ENCODE measurements around the gene RUVBL1.
A peak's percentile ranks its signal among the peaks of the same experiment; 100 is the strongest.

Gene RUVBL1

DNA sequence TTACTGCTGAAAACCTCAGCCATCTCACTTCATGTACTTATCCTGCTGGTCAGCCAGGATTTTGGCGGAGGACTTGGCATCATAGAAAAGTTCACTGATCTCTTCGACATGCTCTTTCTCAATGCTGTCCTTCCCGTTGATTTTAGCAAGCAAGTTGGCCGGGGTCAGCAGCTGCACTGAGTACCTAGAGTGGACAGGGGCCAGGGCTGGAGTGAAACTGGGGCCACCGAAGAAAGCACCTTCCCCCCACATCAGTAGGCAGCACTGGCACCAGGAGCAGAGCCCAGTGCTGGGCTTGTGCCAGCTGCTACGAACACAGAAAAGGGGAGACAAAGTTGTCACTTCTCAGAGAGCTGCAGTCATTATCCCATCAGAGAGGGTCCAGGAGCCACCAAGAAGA, 42.4 kb downstream of the RUVBL1 start:
- DNase-seq: no peak

GRCh38 chr3:128080323-128081080, 43.1 kb downstream of the RUVBL1 start:
- no peak for DNase-seq

DNA sequence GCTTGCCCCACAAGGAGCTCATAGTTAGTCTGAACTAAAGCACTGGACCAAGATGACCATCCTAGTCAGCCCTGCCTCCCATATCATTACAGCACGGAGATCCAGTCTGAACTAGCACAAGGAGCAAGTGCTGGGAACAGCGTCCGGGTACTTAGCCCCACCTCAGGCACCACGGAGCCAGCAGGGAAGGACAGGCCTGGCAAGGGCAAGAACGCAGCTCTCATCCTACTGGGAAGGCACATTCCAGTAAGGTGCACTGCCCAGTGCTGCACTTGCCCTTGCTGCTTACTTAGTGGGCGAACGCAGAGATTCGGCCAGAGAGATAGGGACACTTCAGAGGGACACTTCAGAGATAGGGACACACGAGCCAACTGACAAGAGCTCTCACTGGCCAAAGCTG, 43.8 kb downstream of the RUVBL1 start:
- DNase-seq: no peak

GRCh38 chr3:128078875-128079274, 44.7 kb downstream of the RUVBL1 start:
- no peak for DNase-seq

GRCh38 chr3:128078322-128078721, 45.3 kb downstream of the RUVBL1 start:
- DNase-seq: no peak

GRCh38 chr3:128077665-128078064, 45.9 kb downstream of the RUVBL1 start:
- DNase-seq: no peak

GRCh38 chr3:128077202-128077624, 46.4 kb downstream of the RUVBL1 start:
- no peak for DNase-seq

- no peak for DNase-seq
These were observed 47.0 kb downstream of the RUVBL1 start for GRCh38 chr3:128076483-128077201.

- DNase-seq: peak; percentile 58
These were observed 47.8 kb downstream of the RUVBL1 start for GRCh38 chr3:128075522-128076482.

GRCh38 chr3:128074851-128075521, 48.6 kb downstream of the RUVBL1 start:
- no peak for DNase-seq

- no peak for DNase-seq
These were observed 49.8 kb downstream of the RUVBL1 start for GRCh38 chr3:128073807-128074206.

DNA sequence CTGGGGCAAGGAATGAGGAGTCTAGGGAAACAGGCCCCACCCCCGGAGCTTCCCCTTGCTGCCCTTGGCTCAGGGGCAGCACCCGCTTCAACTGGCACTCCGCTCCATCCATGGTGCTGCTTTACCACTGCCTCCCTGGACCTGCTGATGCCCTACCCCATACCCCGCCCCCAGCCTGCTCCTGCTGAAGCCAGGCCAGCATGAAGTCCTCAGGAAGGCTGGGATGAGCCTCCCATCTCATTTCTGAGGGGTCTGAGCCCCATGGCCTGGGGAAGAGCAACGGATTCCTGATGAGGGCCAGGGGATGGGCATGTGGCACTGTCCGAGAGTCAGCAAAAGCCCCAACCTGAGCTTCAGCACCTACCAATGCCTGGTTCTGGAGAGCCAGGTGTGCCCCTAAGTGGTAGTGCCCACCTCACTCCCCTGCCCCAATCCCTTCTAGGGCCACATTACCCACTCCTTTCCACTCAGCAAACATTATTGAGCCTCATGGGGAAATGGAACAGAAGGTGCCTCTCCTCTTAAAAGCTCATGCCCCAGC, 50.4 kb downstream of the RUVBL1 start:
- no peak for DNase-seq

- no peak for DNase-seq
These were observed 51.0 kb downstream of the RUVBL1 start for GRCh38 chr3:128072454-128073184.

DNA sequence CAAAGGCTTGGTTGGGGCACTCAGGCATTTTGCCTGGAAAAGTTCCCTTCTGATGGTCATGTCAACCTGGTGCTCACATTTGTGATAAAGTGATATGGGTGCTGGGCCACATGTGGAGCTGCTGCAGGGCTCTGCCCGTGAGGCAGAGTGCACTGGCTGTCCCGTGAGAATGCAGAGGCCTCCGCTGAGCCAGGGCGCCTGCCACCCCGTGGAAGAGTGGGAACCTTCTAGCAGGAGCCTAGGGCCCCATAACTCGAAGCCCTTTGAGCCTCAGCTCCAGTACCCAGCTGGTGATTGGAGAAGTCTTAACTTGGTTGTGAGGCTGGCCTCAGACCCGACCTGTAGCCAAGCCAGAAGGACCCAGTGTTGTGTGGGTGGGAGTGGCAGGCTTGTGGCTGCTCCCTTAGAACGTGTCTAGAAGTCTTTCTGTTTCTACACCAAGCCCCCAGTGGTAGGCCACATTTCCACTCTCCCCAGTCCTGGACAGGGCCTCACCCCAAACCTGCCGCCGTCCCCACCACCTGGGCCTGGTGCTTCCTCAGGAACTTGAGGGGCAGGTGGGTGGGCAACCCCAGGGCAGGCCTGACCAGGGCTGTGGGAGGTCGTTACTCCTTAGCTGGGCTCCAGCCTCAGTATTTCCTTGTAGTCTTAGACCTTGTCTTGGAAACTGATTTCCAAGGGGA, 51.7 kb downstream of the RUVBL1 start:
- DNase-seq: no peak

GRCh38 chr3:128070898-128071591, 52.6 kb downstream of the RUVBL1 start:
- DNase-seq: no peak

DNA sequence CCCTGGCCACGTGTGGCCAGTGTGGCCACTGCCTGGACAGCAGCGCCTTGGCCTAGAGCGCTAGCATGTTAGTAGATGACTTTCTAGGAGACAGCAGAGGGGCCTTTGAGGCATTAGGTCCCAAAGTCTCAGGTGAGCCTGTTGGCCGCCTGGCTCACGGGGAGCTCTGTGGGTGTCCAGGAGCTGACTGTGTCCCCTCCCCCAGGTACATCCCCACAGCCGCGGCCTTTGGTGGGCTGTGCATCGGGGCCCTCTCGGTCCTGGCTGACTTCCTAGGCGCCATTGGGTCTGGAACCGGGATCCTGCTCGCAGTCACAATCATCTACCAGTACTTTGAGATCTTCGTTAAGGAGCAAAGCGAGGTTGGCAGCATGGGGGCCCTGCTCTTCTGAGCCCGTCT, 54.3 kb downstream of the RUVBL1 start:
- no peak for DNase-seq

- no peak for DNase-seq
These were observed 55.4 kb downstream of the RUVBL1 start for GRCh38 chr3:128068156-128068620.

DNA sequence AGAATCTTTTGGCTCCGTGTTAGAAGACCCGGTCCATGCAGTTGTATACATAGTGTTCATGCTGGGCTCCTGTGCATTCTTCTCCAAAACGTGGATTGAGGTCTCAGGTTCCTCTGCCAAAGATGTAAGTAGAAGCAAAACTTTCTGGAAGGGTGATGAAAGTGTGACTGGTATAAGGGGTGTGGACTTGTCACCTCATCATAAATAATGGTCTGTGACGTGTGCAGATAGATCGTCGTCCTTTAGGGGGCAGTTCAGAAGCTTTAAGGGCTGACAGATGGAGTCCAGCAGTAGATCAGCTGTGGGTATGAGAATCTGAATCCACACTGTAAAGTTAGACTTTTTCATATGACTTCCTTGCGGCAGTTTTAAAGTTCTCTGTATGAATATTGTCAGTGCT, 56.1 kb downstream of the RUVBL1 start:
- DNase-seq: no peak

- no peak for DNase-seq
These were observed 56.9 kb downstream of the RUVBL1 start for GRCh38 chr3:128066676-128067075.

- no peak for DNase-seq
These were observed 57.5 kb downstream of the RUVBL1 start for GRCh38 chr3:128066114-128066513.

All from GOT3 (cell line).